Inflammatory macrophage (primary cell): ENCODE data around the gene CHMP6.

ENCODE experiments used
- DNase-seq, 2 donors: peaks; one replicate each; pipeline ENCODE4 v3.0.0-alpha.2; 2020 to 2022

Gene CHMP6

GRCh38 chr17:80971704-80972304 is 19.8 kb upstream of the CHMP6 start:
- DNase-seq = no peak

- no peak for DNase-seq
Observed at GRCh38 chr17:80976701-80977100, 14.9 kb upstream of the CHMP6 start.

GRCh38 chr17:80977172-80977571 is 14.5 kb upstream of the CHMP6 start:
- DNase-seq = no peak

- DNase-seq = no peak
Observed at GRCh38 chr17:80978499-80979497, 12.8 kb upstream of the CHMP6 start.

GRCh38 chr17:80979547-80980378 is 11.9 kb upstream of the CHMP6 start:
- no peak for DNase-seq

- no peak for DNase-seq
Observed at GRCh38 chr17:80980397-80981061, 11.1 kb upstream of the CHMP6 start.

GRCh38 chr17:80981062-80981902 is 10.4 kb upstream of the CHMP6 start:
- no peak for DNase-seq

GRCh38 chr17:80981929-80982425 is 9.7 kb upstream of the CHMP6 start:
- DNase-seq = no peak

GRCh38 chr17:80982426-80982974 is 9.1 kb upstream of the CHMP6 start:
- DNase-seq = no peak

- no peak for DNase-seq
Observed at GRCh38 chr17:80983545-80983944, 8.1 kb upstream of the CHMP6 start.

GRCh38 chr17:80984749-80985148 is 6.9 kb upstream of the CHMP6 start:
- no peak for DNase-seq

- DNase-seq = no peak
Observed at GRCh38 chr17:80986046-80986445, 5.6 kb upstream of the CHMP6 start.

GRCh38 chr17:80986816-80987475 is 4.7 kb upstream of the CHMP6 start:
- peak; percentile 63 to 77 for DNase-seq

- DNase-seq = no peak
Observed at GRCh38 chr17:80987941-80988461, 3.6 kb upstream of the CHMP6 start.

GRCh38 chr17:80989586-80989913 is 2.1 kb upstream of the CHMP6 start:
- no peak for DNase-seq

- no peak for DNase-seq
Observed at GRCh38 chr17:80990921-80991644, 558 bp upstream of the CHMP6 start.

GRCh38 chr17:80992077-80992947 is 671 bp downstream of the CHMP6 start:
- no peak for DNase-seq

GRCh38 chr17:80992948-80993624 is 1.4 kb downstream of the CHMP6 start:
- DNase-seq = no peak
